ENCODE data around the gene SPTA1.

GRCh38 chr1:158611916-158612315 lies 74.6 kb downstream of the SPTA1 start:
- TF ChIP-seq, protein P1, sequence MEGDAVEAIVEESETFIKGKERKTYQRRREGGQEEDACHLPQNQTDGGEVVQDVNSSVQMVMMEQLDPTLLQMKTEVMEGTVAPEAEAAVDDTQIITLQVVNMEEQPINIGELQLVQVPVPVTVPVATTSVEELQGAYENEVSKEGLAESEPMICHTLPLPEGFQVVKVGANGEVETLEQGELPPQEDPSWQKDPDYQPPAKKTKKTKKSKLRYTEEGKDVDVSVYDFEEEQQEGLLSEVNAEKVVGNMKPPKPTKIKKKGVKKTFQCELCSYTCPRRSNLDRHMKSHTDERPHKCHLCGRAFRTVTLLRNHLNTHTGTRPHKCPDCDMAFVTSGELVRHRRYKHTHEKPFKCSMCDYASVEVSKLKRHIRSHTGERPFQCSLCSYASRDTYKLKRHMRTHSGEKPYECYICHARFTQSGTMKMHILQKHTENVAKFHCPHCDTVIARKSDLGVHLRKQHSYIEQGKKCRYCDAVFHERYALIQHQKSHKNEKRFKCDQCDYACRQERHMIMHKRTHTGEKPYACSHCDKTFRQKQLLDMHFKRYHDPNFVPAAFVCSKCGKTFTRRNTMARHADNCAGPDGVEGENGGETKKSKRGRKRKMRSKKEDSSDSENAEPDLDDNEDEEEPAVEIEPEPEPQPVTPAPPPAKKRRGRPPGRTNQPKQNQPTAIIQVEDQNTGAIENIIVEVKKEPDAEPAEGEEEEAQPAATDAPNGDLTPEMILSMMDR (IDR thresholded peaks at IDR 0.05 in 4 of 5, conservative IDR thresholded peaks at IDR 0.05 in 1 of 5) = no peak
- TF ChIP-seq POLR2A (IDR thresholded peaks at IDR 0.05) = no peak
